Midbrain (tissue), 1 donor: ENCODE results near the gene FBXL17.
A peak's percentile ranks its signal among the peaks of the same experiment; 100 is the strongest.
"Not testable (repeated sequence)": the region's sequence is repeated elsewhere in the genome, so short reads cannot be mapped to it uniquely, and the experiment has no call there.

Experiments used
- DNase-seq: peaks from one replicate; lab custom pipeline; 2025; lab: John Stamatoyannopoulos, UW

Gene FBXL17

GRCh38 chr5:108381954-108382783, at the start of gene FBXL17:
Gene FBXL17, minus strand, starts transcription at chr5:108382098.
- DNase-seq: peak; percentile 90

DNA sequence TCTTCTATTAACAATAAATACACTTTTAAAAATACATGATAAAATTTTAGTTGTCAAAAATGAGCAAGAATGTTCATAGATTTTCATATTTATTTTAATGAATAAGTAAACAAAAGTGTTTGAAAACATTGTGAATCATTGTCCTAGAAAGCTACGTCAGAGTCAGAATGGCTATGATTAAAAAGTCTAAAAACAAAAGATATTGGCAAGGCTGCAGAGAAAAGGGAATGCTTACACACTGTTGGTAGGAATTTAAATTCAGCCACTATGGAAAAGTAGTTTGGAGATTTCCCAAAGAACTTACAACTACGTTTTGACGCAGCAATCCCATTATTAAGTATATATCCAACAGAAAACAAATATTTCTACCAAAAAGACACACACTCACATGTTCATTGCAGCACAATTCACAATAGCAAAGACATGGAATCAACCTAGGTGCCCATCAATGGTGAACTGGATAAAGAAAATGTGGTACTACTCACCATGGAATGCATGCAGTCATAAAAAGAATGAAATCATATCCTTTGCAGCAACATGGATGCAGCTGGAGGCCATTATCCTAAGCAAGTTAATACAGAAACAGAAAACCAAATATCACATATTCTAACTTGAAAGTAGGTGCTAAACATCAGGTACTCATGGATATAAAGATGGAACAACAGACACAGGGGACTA, 49.2 kb upstream of the FBXL17 start:
- no peak for DNase-seq

- DNase-seq: no peak
These were observed 39.8 kb upstream of the FBXL17 start for GRCh38 chr5:108421713-108422112.

GRCh38 chr5:108420755-108421154, 38.9 kb upstream of the FBXL17 start:
- no peak for DNase-seq

GRCh38 chr5:108420158-108420557, 38.3 kb upstream of the FBXL17 start:
- no peak for DNase-seq

- DNase-seq: peak; percentile 52
These were observed 36.3 kb upstream of the FBXL17 start for GRCh38 chr5:108418197-108418596.

- DNase-seq: no peak
These were observed 35.3 kb upstream of the FBXL17 start for GRCh38 chr5:108417166-108417670.

- DNase-seq: no peak
These were observed 33.8 kb upstream of the FBXL17 start for GRCh38 chr5:108415726-108416125.

DNA sequence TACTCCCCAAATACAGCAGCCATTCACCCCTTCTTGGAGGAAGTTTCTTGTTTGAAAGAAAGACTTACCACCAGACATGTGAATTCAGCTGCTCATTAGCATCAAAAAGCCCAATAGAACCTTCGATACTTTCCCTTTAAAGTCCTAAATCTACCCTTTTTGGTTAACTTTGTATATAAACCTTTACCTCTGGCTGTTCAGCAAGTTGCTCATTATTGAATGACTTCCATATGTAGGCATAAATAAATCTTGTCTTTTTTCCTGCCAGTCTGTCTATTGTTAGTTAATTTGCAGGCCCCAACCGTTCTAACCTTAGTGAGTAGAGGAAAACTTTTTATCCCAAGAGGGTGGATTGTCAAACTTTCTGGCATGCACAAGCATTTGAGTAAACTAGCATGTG, 27.9 kb upstream of the FBXL17 start:
- no peak for DNase-seq

DNA sequence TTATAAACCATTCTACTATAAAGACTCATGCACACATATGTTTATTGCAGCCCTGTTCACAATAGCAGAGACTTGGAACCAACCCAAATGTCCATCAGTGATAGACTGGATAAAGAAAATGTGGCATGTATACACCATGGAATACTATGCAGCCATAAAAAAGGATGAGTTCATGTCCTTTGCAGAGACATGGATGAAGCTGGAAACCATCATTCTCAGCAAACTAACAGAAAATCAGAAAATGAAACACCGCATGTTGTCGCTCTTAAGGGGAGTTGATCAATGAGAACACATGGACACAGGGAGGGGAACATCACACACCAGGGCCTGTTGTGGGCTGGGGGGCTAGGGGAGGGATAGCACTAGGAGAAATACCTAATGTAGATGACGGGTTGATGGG, 23.3 kb upstream of the FBXL17 start:
- DNase-seq: not testable (repeated sequence)

DNA sequence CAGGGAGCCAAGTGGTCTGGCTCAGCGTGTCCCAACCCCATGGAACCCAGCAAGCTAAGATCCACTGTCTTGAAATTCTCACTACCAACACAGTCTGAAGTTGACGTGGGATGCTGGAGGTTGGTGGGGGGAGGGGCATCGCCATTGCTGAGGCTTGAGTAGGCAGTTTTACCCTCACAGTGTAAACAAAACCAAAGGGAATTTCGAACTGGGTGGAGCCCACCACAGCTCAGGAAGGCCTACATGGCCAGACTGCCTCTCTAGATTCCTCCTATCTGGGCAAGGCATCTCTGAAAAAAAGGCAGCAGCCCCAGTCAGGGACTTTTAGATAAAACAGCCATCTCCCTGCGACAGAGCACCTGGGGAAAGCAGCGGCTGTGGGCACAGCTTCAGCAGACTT, 17.1 kb upstream of the FBXL17 start:
- no peak for DNase-seq

GRCh38 chr5:108396837-108397236, 14.9 kb upstream of the FBXL17 start:
- DNase-seq: not testable (repeated sequence)

DNA sequence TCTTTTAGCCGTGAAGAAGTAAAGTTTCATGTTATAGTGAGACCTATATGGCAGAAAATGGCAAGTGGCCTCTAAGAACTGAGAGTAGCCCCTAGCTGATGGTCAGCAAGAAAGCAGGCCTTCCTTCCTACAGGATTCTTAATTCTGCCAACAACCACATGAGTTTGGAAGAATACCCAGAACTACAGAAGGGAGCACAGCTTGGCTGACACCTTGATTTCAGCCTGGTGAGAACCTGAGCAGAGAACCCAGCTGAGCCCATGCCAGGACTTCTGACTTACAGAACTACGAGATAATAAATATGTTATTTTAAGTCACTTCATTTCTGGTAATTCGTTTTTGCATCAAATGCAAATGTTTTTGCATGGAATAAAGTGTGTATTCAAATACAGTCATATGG, 5.9 kb upstream of the FBXL17 start:
- no peak for DNase-seq

DNA sequence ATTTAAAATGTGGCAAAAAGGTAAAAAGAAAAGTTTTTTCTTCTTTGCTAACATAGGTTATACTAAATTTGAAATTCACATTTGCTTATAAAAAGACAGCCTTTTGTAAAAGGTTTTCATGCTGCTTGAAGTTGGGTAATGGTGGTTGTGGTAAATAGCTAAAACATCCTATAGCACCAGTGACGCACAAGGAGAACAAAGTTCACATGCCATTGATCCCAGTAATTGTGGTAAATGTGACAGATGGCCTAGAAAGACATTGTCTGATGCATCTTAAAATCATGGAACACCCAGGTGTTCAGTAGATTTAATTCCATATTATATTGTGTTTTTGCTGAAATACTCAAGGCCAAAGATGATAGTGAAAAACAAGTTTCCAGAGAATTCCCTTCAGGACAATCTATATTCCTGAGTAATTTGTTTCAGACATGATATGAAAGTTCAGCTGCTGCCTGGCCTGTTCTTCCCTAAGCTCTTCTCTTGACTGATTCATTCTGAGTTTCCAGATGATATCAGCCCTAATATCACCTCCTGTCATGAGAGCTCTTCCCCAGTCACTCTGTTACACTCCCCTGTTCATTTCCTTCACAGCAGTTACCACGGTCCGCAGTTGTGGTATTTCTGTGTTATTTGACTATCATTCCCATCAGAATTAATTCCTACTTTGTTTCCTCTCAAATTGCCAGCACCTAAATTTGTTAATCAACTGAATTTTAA, 4.6 kb upstream of the FBXL17 start:
- DNase-seq: no peak

GRCh38 chr5:108384741-108385140, 2.8 kb upstream of the FBXL17 start:
- DNase-seq: no peak

DNA sequence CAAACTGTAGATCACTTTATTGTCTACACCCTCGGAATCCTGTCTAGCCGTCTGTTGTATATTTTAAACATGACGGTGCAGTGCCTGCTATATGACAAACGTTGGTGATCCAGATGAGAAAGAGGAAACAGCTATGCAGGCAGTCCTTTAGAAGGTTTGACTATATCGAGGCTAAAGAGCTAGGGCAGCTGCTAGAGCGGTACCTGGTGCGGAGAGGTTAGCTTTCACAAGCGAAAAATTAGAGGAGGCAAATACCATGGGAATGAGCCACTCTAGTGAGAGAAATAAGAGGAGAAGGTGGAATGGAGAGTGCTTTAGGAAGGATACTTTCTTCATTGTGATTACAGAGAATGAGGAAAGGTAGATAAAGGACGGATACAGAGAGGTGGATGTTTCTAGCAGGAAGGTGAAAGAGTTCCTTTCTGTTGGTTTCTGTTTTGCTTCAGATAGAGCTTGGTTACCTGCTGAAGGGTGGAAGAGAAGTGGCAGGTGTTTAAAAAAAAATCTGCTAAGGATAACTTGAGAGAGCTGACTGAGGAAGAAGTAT, 959 bp upstream of the FBXL17 start:
- DNase-seq: peak; percentile 62

DNA sequence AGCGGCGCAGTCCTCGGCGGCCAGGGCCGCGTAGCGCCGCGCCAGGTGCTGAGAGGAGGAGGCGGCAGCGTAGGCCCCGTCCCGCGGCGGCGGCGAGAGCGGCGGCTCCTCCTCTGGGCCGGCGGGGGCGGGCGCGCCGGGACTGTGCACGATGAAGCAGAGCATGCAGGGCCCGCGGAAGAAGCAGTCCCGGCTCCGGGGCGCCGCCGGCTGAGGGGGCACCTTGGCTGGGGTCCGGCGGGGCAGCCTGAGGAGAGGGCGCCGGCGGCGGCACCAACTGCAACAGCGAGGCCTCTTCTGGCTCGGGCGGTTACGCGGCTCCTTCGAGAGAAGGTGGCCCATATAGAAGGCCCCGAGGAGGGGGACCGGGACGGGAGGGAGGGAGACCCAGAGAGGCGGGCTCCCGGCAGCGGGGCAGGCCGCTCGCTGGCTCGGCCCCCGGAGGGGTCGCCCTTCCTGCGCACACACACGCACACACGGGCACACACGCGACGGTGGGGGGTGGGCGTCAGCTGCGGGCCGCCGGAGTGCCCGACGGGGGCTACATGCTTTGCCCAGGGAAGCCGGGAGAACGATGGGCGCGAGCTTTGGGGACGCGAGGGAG, 446 bp downstream of the FBXL17 start:
- DNase-seq: peak; percentile 74

DNA sequence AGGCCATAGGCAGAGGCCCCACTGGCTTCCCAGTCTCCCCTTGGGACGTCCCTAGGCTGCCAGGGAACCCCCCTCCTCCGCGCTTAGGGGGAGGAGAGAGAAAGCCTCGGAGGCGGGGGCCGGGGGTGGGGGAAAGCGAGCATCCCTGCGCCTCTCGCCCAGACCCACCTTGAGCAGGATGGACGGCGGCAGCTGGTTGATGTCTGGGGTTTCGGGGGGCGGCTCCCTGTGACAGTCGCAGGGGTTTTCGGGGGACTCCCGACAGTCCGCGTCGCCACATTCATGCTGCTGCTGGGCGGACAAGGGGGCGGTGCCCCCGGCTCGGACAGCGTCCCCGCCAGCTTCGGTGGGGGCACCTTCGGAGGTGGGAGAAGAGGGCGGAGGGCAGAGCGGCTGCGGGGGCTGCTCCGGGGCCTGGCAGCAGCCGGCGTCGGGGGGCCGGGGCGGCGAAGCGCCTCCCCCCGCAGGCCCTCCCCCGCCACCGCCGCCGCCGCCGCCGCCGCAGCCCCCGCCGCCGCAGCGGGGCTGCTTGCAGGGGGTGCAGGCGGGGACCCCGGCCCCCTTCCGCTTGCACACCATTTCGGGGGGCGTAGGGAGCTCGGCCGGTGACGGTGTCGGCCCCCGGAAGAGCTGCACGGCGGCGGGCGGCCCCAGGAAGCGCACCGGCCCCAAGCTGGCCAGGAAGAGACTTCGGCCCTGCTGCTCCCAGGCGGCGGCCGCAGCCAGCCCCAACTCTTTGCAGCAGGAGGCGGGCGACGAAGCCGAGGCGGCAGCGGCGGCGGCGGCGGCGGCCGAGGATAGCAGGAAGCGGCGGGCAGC, 1.2 kb downstream of the FBXL17 start:
- DNase-seq: peak; percentile 60

DNA sequence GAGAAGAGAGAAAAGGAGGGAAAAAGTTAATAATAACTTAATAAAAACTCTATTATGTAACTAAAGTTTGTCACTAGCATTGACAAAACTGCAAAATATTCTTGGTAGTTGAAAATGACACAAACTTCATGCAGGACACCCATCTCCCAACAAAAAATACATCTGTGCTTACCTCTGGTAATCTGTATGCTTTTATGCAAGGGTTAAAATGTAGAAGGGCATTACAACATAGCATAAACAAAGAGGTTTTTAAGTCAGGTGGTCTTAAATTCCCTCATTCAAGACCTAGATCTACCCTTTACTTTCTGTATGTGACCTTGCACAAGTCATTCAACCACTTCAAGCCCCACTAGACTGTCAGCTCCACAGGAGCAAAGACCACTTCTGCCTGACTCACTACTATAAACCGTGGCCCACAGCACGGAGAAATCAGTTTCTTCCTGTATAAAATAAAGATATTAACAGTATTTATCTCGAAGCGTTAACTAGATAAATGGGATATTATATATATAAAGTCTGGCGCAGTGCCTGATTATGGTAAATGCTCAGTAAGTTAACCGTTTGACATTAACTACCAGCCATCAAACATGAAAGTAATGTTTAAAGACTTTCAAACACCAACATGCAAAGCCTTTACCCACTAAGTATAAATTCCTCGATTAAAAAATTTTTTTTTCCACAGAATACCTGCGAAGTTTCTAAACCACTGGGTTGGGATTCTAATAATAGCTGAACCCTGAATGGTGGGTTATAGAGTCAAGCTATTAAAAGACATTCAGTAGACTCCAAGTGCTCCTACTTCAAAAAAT, 2.0 kb downstream of the FBXL17 start:
- no peak for DNase-seq

GRCh38 chr5:108375768-108376167, 6.1 kb downstream of the FBXL17 start:
- DNase-seq: no peak
